H1 (cell line): ENCODE results near the gene PLEKHA4. TPM values are rescaled to one million over a fixed set of nuclear protein-coding genes. Genes with fewer than 3 reads are reported as not detected.

ENCODE experiments used
- CTCF ChIA-PET: fragments of 300-600 bp; sonication (Branson Sonifier 250); formaldehyde crosslinking; loops from one replicate; lab custom pipeline; 2021; ENCODE audit not compliant: partially characterized antibody; lab: Charles Lee
- POLR2A ChIA-PET: fragments of 300-600 bp; sonication (Branson Sonifier 250); formaldehyde crosslinking; loops from one replicate; lab custom pipeline; 2021; ENCODE audit warnings: inconsistent platforms; ENCODE audit not compliant: partially characterized antibody; lab: Charles Lee
- DNase-seq, 2 experiments: peaks; one replicate each; pipeline versions ENCODE4 v3.0.0 to v3.0.0-alpha.2; 2010 to 2022; ENCODE audit warnings: low spot score in 2 of 2, low read depth in 1 of 2, mixed read lengths in 1 of 2
- FAIRE-seq: peaks from 2 replicates; lab custom pipeline; 2011; peaks lifted over from hg19 to GRCh38; lab: Jason Lieb, UNC
- H2AFZ ChIP-seq: 2 replicates; pipeline ENCODE4 v1.8.1; 2012; ENCODE audit warnings: low read length, inconsistent platforms
- H2AK5ac ChIP-seq: 2 replicates; pipeline ENCODE4 v1.6.1; 2013; ENCODE audit warnings: low read depth, low read length
- H2BK120ac ChIP-seq: replicated peaks from 2 replicates; pipeline ENCODE3; 2013; ENCODE audit warnings: low read depth, low read length, inconsistent platforms
- H2BK12ac ChIP-seq: 2 replicates; pipeline ENCODE4 v1.6.1; 2013; ENCODE audit warnings: low read depth, low read length
- H2BK15ac ChIP-seq: 2 replicates; pipeline ENCODE4 v1.6.1; 2013; ENCODE audit warnings: low read length
- H2BK20ac ChIP-seq: 2 replicates; pipeline ENCODE4 v1.6.1; 2013; ENCODE audit warnings: low read length
- H2BK5ac ChIP-seq: 2 replicates; pipeline ENCODE4 v1.6.1; 2013; ENCODE audit warnings: low read depth, low read length
- H3K14ac ChIP-seq: 2 replicates; pipeline ENCODE4 v1.6.1; 2013; ENCODE audit warnings: inconsistent platforms; ENCODE audit not compliant: insufficient read length
- H3K18ac ChIP-seq: 2 replicates; pipeline ENCODE4 v1.6.1; 2013; ENCODE audit warnings: low read length; ENCODE audit errors: extremely low read depth
- H3K23ac ChIP-seq: 2 replicates; pipeline ENCODE4 v1.6.1; 2013; ENCODE audit warnings: inconsistent platforms; ENCODE audit not compliant: insufficient read length
- H3K23me2 ChIP-seq: 2 replicates; pipeline ENCODE4 v1.6.1; 2013; ENCODE audit warnings: low read depth, low read length
- H3K27ac ChIP-seq: 2 replicates; pipeline ENCODE4 v1.6.1; 2011; ENCODE audit warnings: low read depth, low read length, inconsistent platforms
- H3K27me3 ChIP-seq, 4 experiments: replicated peaks in 1 of 4; 1 replicate in 1 of 4; 2 replicates in 3 of 4; pipeline versions ENCODE4 v1.6.1 to v1.8.1; 2011 to 2013; ENCODE audit warnings: low read length in 3 of 4, mild to moderate bottlenecking in 3 of 4, inconsistent platforms in 2 of 4, mixed read lengths in 2 of 4, moderate library complexity in 1 of 4; ENCODE audit not compliant: control insufficient read depth in 3 of 4, insufficient read depth in 3 of 4; ENCODE audit errors: extremely low read depth in 1 of 4
- H3K36me3 ChIP-seq, 4 experiments: 2 replicates each; pipeline versions ENCODE4 v1.6.1 to v1.8.1; 2011 to 2013; ENCODE audit warnings: mild to moderate bottlenecking in 4 of 4, low read length in 3 of 4, moderate library complexity in 2 of 4, control low read depth in 1 of 4, inconsistent platforms in 1 of 4; ENCODE audit not compliant: insufficient read depth in 4 of 4, control insufficient read depth in 2 of 4
- H3K4ac ChIP-seq: replicated peaks from 2 replicates; pipeline ENCODE3; 2013; ENCODE audit warnings: low read length, low read depth, mixed read lengths, inconsistent platforms; ENCODE audit not compliant: insufficient read length
- H3K4me1 ChIP-seq, 4 experiments: replicated peaks in 1 of 4; 1 replicate in 1 of 4; 2 replicates in 3 of 4; pipeline versions ENCODE4 v1.6.1 to v1.8.1; 2011 to 2013; ENCODE audit warnings: low read length in 3 of 4, inconsistent platforms in 2 of 4, mixed read lengths in 1 of 4; ENCODE audit not compliant: insufficient read depth in 4 of 4, control insufficient read depth in 3 of 4
- H3K4me2 ChIP-seq, 2 experiments: 2 replicates each; pipeline versions ENCODE4 v1.6.1 to v1.8.1; 2011 to 2013; ENCODE audit warnings: low read depth in 2 of 2, low read length in 2 of 2, control low read depth in 1 of 2, inconsistent platforms in 1 of 2, mild to moderate bottlenecking in 1 of 2; ENCODE audit not compliant: insufficient read depth in 1 of 2
- H3K4me3 ChIP-seq, 4 experiments: fragments of 200-600, 300-600 bp in 1 of 4; sonication (generic), shearing (Covaris generic), sonication (Bioruptor Twin) in 1 of 4; 2 replicates each; pipeline versions ENCODE4 v1.5.1 to v1.8.1; 2011 to 2016; ENCODE audit warnings: low read length in 4 of 4, low read depth in 3 of 4, control low read depth in 2 of 4, inconsistent platforms in 2 of 4, mild to moderate bottlenecking in 2 of 4, mixed read lengths in 1 of 4, moderate library complexity in 1 of 4; ENCODE audit not compliant: insufficient read depth in 2 of 4; ENCODE audit errors: extremely low read depth in 1 of 4
- H3K56ac ChIP-seq: replicated peaks from 2 replicates; pipeline ENCODE3; 2013; ENCODE audit warnings: low read depth, mild to moderate bottlenecking, mixed read lengths, low read length, inconsistent platforms; ENCODE audit not compliant: insufficient read length
- H3K79me1 ChIP-seq: 2 replicates; pipeline ENCODE4 v1.6.1; 2013; ENCODE audit warnings: low read depth, low read length, control low read depth
- H3K79me2 ChIP-seq, 2 experiments: 2 replicates each; pipeline versions ENCODE4 v1.6.1 to v1.8.1; 2012 to 2013; ENCODE audit warnings: low read length in 2 of 2, mild to moderate bottlenecking in 2 of 2, inconsistent platforms in 1 of 2; ENCODE audit not compliant: insufficient read depth in 2 of 2, control insufficient read depth in 1 of 2
- H3K9ac ChIP-seq, 4 experiments: replicated peaks in 1 of 4; 1 replicate in 1 of 4; 2 replicates in 3 of 4; pipeline versions ENCODE4 v1.6.1 to v1.8.1; 2011 to 2013; ENCODE audit warnings: low read depth in 3 of 4, low read length in 3 of 4, control low read depth in 2 of 4, mild to moderate bottlenecking in 2 of 4, moderate library complexity in 2 of 4, inconsistent platforms in 1 of 4; ENCODE audit errors: extremely low read depth in 1 of 4
- H3K9me3 ChIP-seq, 2 experiments: 2 replicates each; pipeline versions ENCODE4 v1.6.1 to v1.8.1; 2012 to 2013; ENCODE audit warnings: mild to moderate bottlenecking in 2 of 2, moderate library complexity in 2 of 2, control low read depth in 1 of 2, inconsistent platforms in 1 of 2, low read depth in 1 of 2, low read length in 1 of 2, mixed read lengths in 1 of 2; ENCODE audit not compliant: insufficient read depth in 2 of 2
- H4K20me1 ChIP-seq, 2 experiments: replicated peaks in 1 of 2; 2 replicates each; pipeline versions ENCODE3 to v1.8.1; 2011 to 2013; ENCODE audit warnings: inconsistent platforms in 2 of 2, low read length in 2 of 2, mild to moderate bottlenecking in 1 of 2; ENCODE audit not compliant: insufficient read depth in 2 of 2, control insufficient read depth in 1 of 2
- H4K5ac ChIP-seq: 2 replicates; pipeline ENCODE4 v1.6.1; 2013; ENCODE audit warnings: low read length, low read depth, mixed read lengths, inconsistent platforms; ENCODE audit not compliant: insufficient read length
- H4K8ac ChIP-seq: 2 replicates; pipeline ENCODE4 v1.8.0; 2013; ENCODE audit warnings: mild to moderate bottlenecking, moderate library complexity, low read length, inconsistent platforms; ENCODE audit not compliant: insufficient read depth; ENCODE audit errors: extremely low read depth
- H4K91ac ChIP-seq: replicated peaks from 2 replicates; pipeline ENCODE3; 2013; ENCODE audit warnings: low read length, mixed read lengths, inconsistent platforms; ENCODE audit not compliant: insufficient read length
- EP300 ChIP-seq, 2 experiments: IDR thresholded peaks; 1 replicate in 1 of 2; 2 replicates in 1 of 2; pipeline ENCODE4 v1.6.1; 2011 to 2012; ENCODE audit warnings: low read depth in 2 of 2, low read length in 2 of 2, mild to moderate bottlenecking in 2 of 2, borderline replicate concordance in 1 of 2, inconsistent platforms in 1 of 2, moderate library complexity in 1 of 2
- MAFK ChIP-seq: IDR thresholded peaks from 2 replicates; pipeline ENCODE4 v1.6.1; 2012; ENCODE audit warnings: low read depth, mild to moderate bottlenecking, improper control_type of control experiment, low read length
- SP4 ChIP-seq: IDR thresholded peaks from 2 replicates; pipeline ENCODE4 v1.6.1; 2012; ENCODE audit warnings: low read length, inconsistent platforms
- WGBS, 2 experiments: shearing (Covaris generic) in 1 of 2; methylation state at CpG; one replicate each; pipeline versions ENCODE4 v1.1.6 to v1.1.7; 2013 to 2015; ENCODE audit warnings: low lambda C conversion rate in 2 of 2, mixed read lengths in 2 of 2, inconsistent platforms in 1 of 2, low coverage in 1 of 2, missing lambda C conversion rate in 1 of 2; ENCODE audit not compliant: insufficient replicate concordance in 2 of 2, insufficient coverage in 1 of 2, insufficient read length in 1 of 2; ENCODE audit errors: extremely low coverage in 1 of 2, missing lambda C conversion rate in 1 of 2; 5-methylcytosine and 5-hydroxymethylcytosine counted together
- polyA plus RNA-seq, 7 experiments: library from polyadenylated mRNA; depleted of rRNA in 3 of 7; stranded (reverse) in 5 of 7; unstranded in 2 of 7; fragments of >200 nt in 5 of 7; fragments of 200-250 nt in 2 of 7; gene quantifications; 1 replicate in 5 of 7; 2 replicates in 1 of 7; 4 replicates in 1 of 7; pipeline versions ENCODE4 v1.2.1 to v1.2.3, GENCODE V29; 2011 to 2013; ENCODE audit warnings: missing spikeins in 2 of 7, mixed read lengths in 2 of 7
- total RNA-seq: library from RNA; stranded (reverse); fragmentation: NEBNext Ultra II Directional; extraction: Animal tissue kit (Norgen Biotek cat#: 25700); gene quantifications from 2 replicates; pipeline ENCODE4 v1.2.1, GENCODE V29; 2021

PLEKHA4 gene
- total and polyA plus RNA-seq, 2 of the 8 experiments (the other 6 are each of a cell fraction or from before 2014, with no cell fraction given) = 8.2 to 18.0 TPM

- no peak overlapping the region for H3K23ac ChIP-seq
- CTCF ChIA-PET = interaction anchor here (0.7 to 17.5 kb wide), 8 partner anchors 19 to 966 kb away, joined by 3 to 285 read pairs (median 5); partner anchors contain the start of genes BCAT2 and CA11
- no peaks in the 10 kb centered on the region for H3K27me3 ChIP-seq
- H2BK20ac ChIP-seq = no peak overlapping the region; the same call in 1 of the 2 replicates
- H3K14ac ChIP-seq = no peak overlapping the region
- no peak overlapping the region for H3K4me2 ChIP-seq
- H3K36me3 ChIP-seq = no peaks in the 10 kb centered on the region
- H2BK120ac ChIP-seq = no peak overlapping the region
- no peak overlapping the region for H3K27ac ChIP-seq
- H2BK12ac ChIP-seq = no peak overlapping the region
- POLR2A ChIA-PET = interaction anchor here (0.6 to 2.0 kb wide), 5 partner anchors 40 to 176 kb away, joined by 3 to 8 read pairs (median 3); partner anchors contain the start of gene PPP1R15A
- TF ChIP-seq MAFK = no peak
- no peak for TF ChIP-seq EP300 (IDR thresholded peaks at IDR 0.05; ENCODE audit: borderline replicate concordance in 1 of 2, low read depth in 2 of 2, low read length in 2 of 2)
- no peak for TF ChIP-seq SP4
- no peak overlapping the region for H3K4ac ChIP-seq
- H2AFZ ChIP-seq = no peak overlapping the region
- no peak overlapping the region for H3K18ac ChIP-seq
- H4K91ac ChIP-seq = no peak overlapping the region
- no peak overlapping the region for H2AK5ac ChIP-seq
- H3K56ac ChIP-seq = no peak overlapping the region
- no peaks in the 10 kb centered on the region for H3K79me1 ChIP-seq
- H3K79me2 ChIP-seq = no peaks in the 10 kb centered on the region
- H3K4me3 ChIP-seq = no peak overlapping the region
- WGBS, 2 experiments = 73% methylated on average over 8 of the region's 8 CpGs; no CpG with 5 or more reads in 1 of the 2 experiments
- FAIRE-seq (no peak), DNase-seq (no peak)
- no peaks in the 10 kb centered on the region for H3K9me3 ChIP-seq
- H3K23me2 ChIP-seq = no peaks in the 10 kb centered on the region
- no peaks in the 10 kb centered on the region for H4K20me1 ChIP-seq
- H4K8ac ChIP-seq = no peak overlapping the region
- no peak overlapping the region for H4K5ac ChIP-seq
- no peak overlapping the region for H2BK15ac ChIP-seq
- H3K9ac ChIP-seq = no peak overlapping the region
- H3K4me1 ChIP-seq = peaks cover 0 to 3% (median under 1%) of the 10 kb centered on the region in 4 experiments; a peak in 3 of 7 replicates
- no peak overlapping the region for H2BK5ac ChIP-seq
Measured at GRCh38 chr19:48793271-48793670, 75.1 kb downstream of the PLEKHA4 start.
